ENCODE results near the gene PLAU.
"Not testable (repeated sequence)": the region's sequence is repeated elsewhere in the genome, so short reads cannot be mapped to it uniquely, and the experiment has no call there.

The PLAU gene

GRCh38 chr10:73953665-73954064 lies 42.7 kb downstream of the PLAU start:
- no peak for DNase-seq (ENCODE audit: extremely low spot score)
- CTCF ChIA-PET = interaction anchor here (0.9 to 4.8 kb wide), 10 partner anchors 8 to 128 kb away, joined by 3 to 32 read pairs (median 4); no protein-coding TSS in a partner anchor
- POLR2A ChIA-PET = no interaction called here
- no peak for TF ChIP-seq CTCF (IDR thresholded peaks at IDR 0.05; ENCODE audit: control extremely low read depth, extremely low read depth, low read depth, missing control alignments)

GRCh38 chr10:73954737-73955136 lies 43.8 kb downstream of the PLAU start:
- ChIA-PET CTCF (interaction anchor here (1.7 to 3.6 kb wide), 4 partner anchors 13 to 75 kb away, joined by 4 to 47 read pairs (median 10); no protein-coding TSS in a partner anchor), POLR2A (no interaction called here)
- no peak for DNase-seq (ENCODE audit: extremely low spot score)
- no peak for TF ChIP-seq CTCF (IDR thresholded peaks at IDR 0.05; ENCODE audit: control extremely low read depth, extremely low read depth, low read depth, missing control alignments)

GRCh38 chr10:73955719-73956118 lies 44.8 kb downstream of the PLAU start:
- ChIA-PET CTCF (interaction anchor here (1.1 to 3.3 kb wide), 11 partner anchors 12 to 126 kb away, joined by 3 to 47 read pairs (median 7); no protein-coding TSS in a partner anchor), POLR2A (no interaction called here)
- DNase-seq (ENCODE audit: extremely low spot score) = no peak
- TF ChIP-seq CTCF (IDR thresholded peaks at IDR 0.05; ENCODE audit: control extremely low read depth, extremely low read depth, low read depth, missing control alignments) = no peak

GRCh38 chr10:73956476-73957359 lies 45.8 kb downstream of the PLAU start:
- ChIA-PET CTCF (interaction anchor here (0.6 to 3.3 kb wide), 33 partner anchors 10 to 1274 kb away, joined by 3 to 47 read pairs (median 4); partner anchors contain the start of gene CAMK2G), POLR2A (no interaction called here)
- TF ChIP-seq CTCF (IDR thresholded peaks at IDR 0.05; ENCODE audit: control extremely low read depth, extremely low read depth, low read depth, missing control alignments) = no peak
- DNase-seq (ENCODE audit: extremely low spot score) = peak; percentile 69

- ChIA-PET POLR2A (no interaction called here), CTCF (interaction anchor here (1.3 to 2.3 kb wide), 5 partner anchors 13 to 79 kb away, joined by 3 to 11 read pairs (median 3); no protein-coding TSS in a partner anchor)
- no peak for TF ChIP-seq CTCF (IDR thresholded peaks at IDR 0.05; ENCODE audit: control extremely low read depth, extremely low read depth, low read depth, missing control alignments)
- DNase-seq (ENCODE audit: extremely low spot score) = no peak
Measured at GRCh38 chr10:73959484-73960243, 48.7 kb downstream of the PLAU start.

GRCh38 chr10:73962386-73962785 lies 51.5 kb downstream of the PLAU start:
- TF ChIP-seq CTCF (IDR thresholded peaks at IDR 0.05; ENCODE audit: control extremely low read depth, extremely low read depth, low read depth, missing control alignments) = no peak
- ChIA-PET CTCF (interaction anchor here (0.8 to 1.8 kb wide), 3 partner anchors 20 to 141 kb away, joined by 3 to 5 read pairs (median 3); no protein-coding TSS in a partner anchor), POLR2A (no interaction called here)
- DNase-seq (ENCODE audit: extremely low spot score) = no peak

GRCh38 chr10:73963533-73963932 lies 52.6 kb downstream of the PLAU start:
- CTCF ChIA-PET = interaction anchor here (1.2 to 1.9 kb wide), 4 partner anchors 11 to 84 kb away, joined by 5 to 6 read pairs (median 6); no protein-coding TSS in a partner anchor
- POLR2A ChIA-PET; DNase-seq (ENCODE audit: extremely low spot score): not testable (repeated sequence)
